WTC11 (cell line): ENCODE data around the gene SSU72. TPM values are rescaled to one million over a fixed set of nuclear protein-coding genes. Genes with fewer than 3 reads are reported as not detected.
A peak's percentile ranks its signal among the peaks of the same experiment; 100 is the strongest.

Source experiments
- ATAC-seq: fragments of 200-7000 bp; cut with Tn5 transposase; 2 replicates; pipeline ENCODE4 v1.10.0; 2021; ENCODE audit warnings: mild to moderate bottlenecking, moderate library complexity
- CTCF ChIA-PET: fragments of 300-600 bp; sonication (Branson Sonifier 250); formaldehyde crosslinking; loops from one replicate; lab custom pipeline; 2021; ENCODE audit warnings: antibody characterized with exemption; lab: Charles Lee
- POLR2A ChIA-PET: fragments of 350-600 bp; sonication (Branson Sonifier 250); formaldehyde crosslinking; loops from one replicate; lab custom pipeline; 2021; ENCODE audit warnings: antibody characterized with exemption; lab: Charles Lee
- DNase-seq: peaks from one replicate; pipeline ENCODE4 v3.0.0; 2021; ENCODE audit warnings: low spot score
- H3K27ac Mint-ChIP-seq: 2 replicates; pipeline ENCODE4 v1.8.0; 2021; ENCODE audit warnings: mixed read lengths
- H3K27me3 Mint-ChIP-seq: 2 replicates; pipeline ENCODE4 v1.8.0; 2021; ENCODE audit warnings: low read depth, mild to moderate bottlenecking, moderate library complexity, mixed read lengths
- H3K36me3 Mint-ChIP-seq: 2 replicates; pipeline ENCODE4 v1.8.0; 2021; ENCODE audit warnings: mixed read lengths
- H3K4me1 Mint-ChIP-seq: 2 replicates; pipeline ENCODE4 v1.8.0; 2022; ENCODE audit warnings: mixed read lengths
- H3K4me3 Mint-ChIP-seq: 2 replicates; pipeline ENCODE4 v1.8.0; 2021; ENCODE audit warnings: mild to moderate bottlenecking, moderate library complexity, mixed read lengths
- H3K9me3 Mint-ChIP-seq: 2 replicates; pipeline ENCODE4 v1.8.0; 2021; ENCODE audit warnings: mixed read lengths
- CREB1 ChIP-seq: sonication (generic); formaldehyde crosslinking; IDR thresholded peaks from 2 replicates; pipeline ENCODE4 v1.8.0; 2023; ENCODE audit warnings: mild to moderate bottlenecking, missing genetic modification reagents
- ELF4 ChIP-seq: sonication (generic); formaldehyde crosslinking; IDR thresholded peaks from 2 replicates; pipeline ENCODE4 v1.8.1; 2022; ENCODE audit warnings: low read depth, mild to moderate bottlenecking, moderate library complexity, missing genetic modification reagents
- HMGA2 ChIP-seq: fragments of 250-450 bp; sonication (Bioruptor Pico); IDR thresholded peaks from 2 replicates; pipeline ENCODE4 v1.4.0; 2021; ENCODE audit warnings: mild to moderate bottlenecking, moderate library complexity
- MLX ChIP-seq: sonication (generic); formaldehyde crosslinking; IDR thresholded peaks from 2 replicates; pipeline ENCODE4 v1.8.1; 2023; ENCODE audit warnings: mild to moderate bottlenecking, missing genetic modification reagents, moderate library complexity
- OVOL2 ChIP-seq: fragments of 250-450 bp; sonication (Bioruptor Pico); IDR thresholded peaks from 2 replicates; pipeline ENCODE4 v1.9.0; 2021; ENCODE audit warnings: mild to moderate bottlenecking, borderline replicate concordance
- TCF7 ChIP-seq: sonication (generic); formaldehyde crosslinking; IDR thresholded peaks from 2 replicates; pipeline ENCODE4 v1.8.0; 2022; ENCODE audit warnings: mild to moderate bottlenecking, low read depth, missing genetic modification reagents, moderate library complexity
- TP53 ChIP-seq: sonication (generic); formaldehyde crosslinking; IDR thresholded peaks from 2 replicates; pipeline ENCODE4 v1.8.1; 2023; ENCODE audit warnings: mild to moderate bottlenecking, missing genetic modification reagents
- ZBTB43 ChIP-seq: sonication (generic); formaldehyde crosslinking; IDR thresholded peaks from 2 replicates; pipeline ENCODE4 v1.8.1; 2023; ENCODE audit warnings: mild to moderate bottlenecking, missing genetic modification reagents
- ZNF416 ChIP-seq: fragments of 250-450 bp; sonication (Bioruptor Pico); IDR thresholded peaks from 2 replicates; pipeline ENCODE4 v1.9.0; 2021; ENCODE audit warnings: mild to moderate bottlenecking, inconsistent platforms
- ZNF671 ChIP-seq: fragments of 250-450 bp; sonication (Bioruptor Pico); IDR thresholded peaks from 2 replicates; pipeline ENCODE4 v1.8.0; 2021; ENCODE audit warnings: mild to moderate bottlenecking
- ZSCAN18 ChIP-seq: fragments of 250-450 bp; sonication (Bioruptor Pico); IDR thresholded peaks from 2 replicates; pipeline ENCODE4 v2.1.2; 2022; ENCODE audit warnings: mild to moderate bottlenecking, moderate library complexity
- total RNA-seq: library from RNA; stranded (reverse); gene quantifications from 3 replicates; pipeline ENCODE4 v1.2.3, GENCODE V29; 2021
- TF ChIP-seq, protein P1 (sequence below): sonication (generic); formaldehyde crosslinking; IDR thresholded peaks from 2 replicates; pipeline ENCODE4 v1.8.1; 2022; ENCODE audit warnings: missing genetic modification reagents, borderline replicate concordance
- TF ChIP-seq, protein P2 (sequence below): sonication (generic); formaldehyde crosslinking; IDR thresholded peaks from 2 replicates; pipeline ENCODE4 v1.8.0; 2022; ENCODE audit warnings: mild to moderate bottlenecking, missing genetic modification reagents
- TF ChIP-seq, protein P3 (sequence below): sonication (generic); formaldehyde crosslinking; IDR thresholded peaks from 2 replicates; pipeline ENCODE4 v1.8.1; 2023; ENCODE audit warnings: mild to moderate bottlenecking, missing genetic modification reagents

SSU72 gene
- total RNA-seq, 1 experiment from 2014 or later = 158 TPM

DNA sequence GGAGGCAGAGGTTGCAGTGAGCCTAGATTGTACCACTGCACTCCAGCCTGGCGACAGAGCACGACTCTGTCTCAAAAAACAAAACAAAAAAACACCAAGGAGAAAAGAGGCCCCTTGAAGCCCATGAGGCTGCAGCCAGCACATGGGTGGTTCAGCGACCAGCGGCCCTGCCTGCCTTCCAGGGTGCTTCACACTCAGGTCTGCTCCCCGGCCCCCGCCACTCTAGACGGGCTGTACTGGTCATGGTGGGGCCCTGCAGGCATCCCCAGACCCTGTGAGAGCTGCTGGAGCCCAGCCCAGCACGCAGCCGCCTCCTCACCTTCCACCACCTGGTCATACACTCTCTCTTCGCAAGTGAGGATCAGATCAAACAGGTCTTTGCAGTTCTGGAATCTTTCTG, 30.1 kb downstream of the SSU72 start:
- ChIA-PET POLR2A (no interaction called here), CTCF (no interaction called here)
- Mint-ChIP-seq H3K4me1 (no peaks in the 10 kb centered on the region), H3K9me3 (no peaks in the 10 kb centered on the region), H3K27me3 (no peaks in the 10 kb centered on the region), H3K36me3 (peaks cover 10% of the 10 kb centered on the region), H3K4me3 (no peak overlapping the region), H3K27ac (0 out of 2 replicates have a peak overlapping the region, but pooled peaks have one; percentile 32)
- TF ChIP-seq MLX (CRISPR knock-in tag) (no peak), ZNF671 (CRISPR knock-in tag) (no peak), ZSCAN18 (CRISPR knock-in tag) (no peak)
- TF ChIP-seq, protein P1, sequence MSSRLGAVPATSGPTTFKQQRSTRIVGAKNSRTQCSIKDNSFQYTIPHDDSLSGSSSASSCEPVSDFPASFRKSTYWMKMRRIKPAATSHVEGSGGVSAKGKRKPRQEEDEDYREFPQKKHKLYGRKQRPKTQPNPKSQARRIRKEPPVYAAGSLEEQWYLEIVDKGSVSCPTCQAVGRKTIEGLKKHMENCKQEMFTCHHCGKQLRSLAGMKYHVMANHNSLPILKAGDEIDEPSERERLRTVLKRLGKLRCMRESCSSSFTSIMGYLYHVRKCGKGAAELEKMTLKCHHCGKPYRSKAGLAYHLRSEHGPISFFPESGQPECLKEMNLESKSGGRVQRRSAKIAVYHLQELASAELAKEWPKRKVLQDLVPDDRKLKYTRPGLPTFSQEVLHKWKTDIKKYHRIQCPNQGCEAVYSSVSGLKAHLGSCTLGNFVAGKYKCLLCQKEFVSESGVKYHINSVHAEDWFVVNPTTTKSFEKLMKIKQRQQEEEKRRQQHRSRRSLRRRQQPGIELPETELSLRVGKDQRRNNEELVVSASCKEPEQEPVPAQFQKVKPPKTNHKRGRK (CRISPR knock-in tag) = no peak
- no peak for ATAC-seq
- no peak for DNase-seq

DNA sequence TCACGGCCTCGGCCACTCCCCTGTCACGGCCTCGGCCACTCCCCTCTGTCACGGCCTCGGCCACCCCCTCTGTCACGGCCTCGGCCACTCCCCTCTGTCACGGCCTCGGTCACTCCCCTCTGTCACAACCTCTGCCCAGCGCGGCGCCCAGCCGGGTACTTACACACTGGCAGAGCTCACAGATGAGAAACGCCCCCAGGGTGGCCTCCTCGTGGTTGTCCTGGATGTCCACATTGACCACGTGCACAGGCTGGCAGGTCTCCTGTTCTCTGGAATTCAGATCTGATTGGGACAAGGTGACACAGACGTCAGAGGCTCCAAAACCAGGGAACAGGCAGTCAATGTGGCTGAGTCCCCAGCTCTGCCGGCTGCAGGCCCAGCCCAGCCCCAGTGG, 31.0 kb downstream of the SSU72 start:
- ATAC-seq (no peak), DNase-seq (no peak)
- H3K27ac Mint-ChIP-seq = no peak overlapping the region
- no peak overlapping the region for H3K4me3 Mint-ChIP-seq
- no peaks in the 10 kb centered on the region for H3K9me3 Mint-ChIP-seq
- H3K36me3 Mint-ChIP-seq = peaks cover 10% of the 10 kb centered on the region
- no peaks in the 10 kb centered on the region for H3K27me3 Mint-ChIP-seq
- ChIA-PET POLR2A (no interaction called here), CTCF (no interaction called here)
- peaks cover 2% of the 10 kb centered on the region; the same call in 1 of the 2 replicates for H3K4me1 Mint-ChIP-seq
- TF ChIP-seq, protein P2, sequence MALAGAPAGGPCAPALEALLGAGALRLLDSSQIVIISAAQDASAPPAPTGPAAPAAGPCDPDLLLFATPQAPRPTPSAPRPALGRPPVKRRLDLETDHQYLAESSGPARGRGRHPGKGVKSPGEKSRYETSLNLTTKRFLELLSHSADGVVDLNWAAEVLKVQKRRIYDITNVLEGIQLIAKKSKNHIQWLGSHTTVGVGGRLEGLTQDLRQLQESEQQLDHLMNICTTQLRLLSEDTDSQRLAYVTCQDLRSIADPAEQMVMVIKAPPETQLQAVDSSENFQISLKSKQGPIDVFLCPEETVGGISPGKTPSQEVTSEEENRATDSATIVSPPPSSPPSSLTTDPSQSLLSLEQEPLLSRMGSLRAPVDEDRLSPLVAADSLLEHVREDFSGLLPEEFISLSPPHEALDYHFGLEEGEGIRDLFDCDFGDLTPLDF = no peak
- TF ChIP-seq OVOL2 (CRISPR knock-in tag) (no peak), TCF7 (CRISPR knock-in tag) (no peak), ELF4 (CRISPR knock-in tag) (no peak), CREB1 (CRISPR knock-in tag) (no peak), HMGA2 (no peak), TP53 (CRISPR knock-in tag) (no peak), ZNF416 (CRISPR knock-in tag) (no peak), ZNF671 (CRISPR knock-in tag) (no peak), ZBTB43 (CRISPR knock-in tag) (no peak)
- TF ChIP-seq, protein P3, sequence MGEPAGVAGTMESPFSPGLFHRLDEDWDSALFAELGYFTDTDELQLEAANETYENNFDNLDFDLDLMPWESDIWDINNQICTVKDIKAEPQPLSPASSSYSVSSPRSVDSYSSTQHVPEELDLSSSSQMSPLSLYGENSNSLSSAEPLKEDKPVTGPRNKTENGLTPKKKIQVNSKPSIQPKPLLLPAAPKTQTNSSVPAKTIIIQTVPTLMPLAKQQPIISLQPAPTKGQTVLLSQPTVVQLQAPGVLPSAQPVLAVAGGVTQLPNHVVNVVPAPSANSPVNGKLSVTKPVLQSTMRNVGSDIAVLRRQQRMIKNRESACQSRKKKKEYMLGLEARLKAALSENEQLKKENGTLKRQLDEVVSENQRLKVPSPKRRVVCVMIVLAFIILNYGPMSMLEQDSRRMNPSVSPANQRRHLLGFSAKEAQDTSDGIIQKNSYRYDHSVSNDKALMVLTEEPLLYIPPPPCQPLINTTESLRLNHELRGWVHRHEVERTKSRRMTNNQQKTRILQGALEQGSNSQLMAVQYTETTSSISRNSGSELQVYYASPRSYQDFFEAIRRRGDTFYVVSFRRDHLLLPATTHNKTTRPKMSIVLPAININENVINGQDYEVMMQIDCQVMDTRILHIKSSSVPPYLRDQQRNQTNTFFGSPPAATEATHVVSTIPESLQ = no peak
